Measurements from ENCODE around the gene C11orf98. TPM values are rescaled to one million over a fixed set of nuclear protein-coding genes. Genes with fewer than 3 reads are reported as not detected.

The C11orf98 gene
- total and polyA plus RNA-seq, 2 of the 13 experiments (the other 11 are each of a cell fraction or from before 2014, with no cell fraction given), result 30.4 to 91.8 TPM

DNA sequence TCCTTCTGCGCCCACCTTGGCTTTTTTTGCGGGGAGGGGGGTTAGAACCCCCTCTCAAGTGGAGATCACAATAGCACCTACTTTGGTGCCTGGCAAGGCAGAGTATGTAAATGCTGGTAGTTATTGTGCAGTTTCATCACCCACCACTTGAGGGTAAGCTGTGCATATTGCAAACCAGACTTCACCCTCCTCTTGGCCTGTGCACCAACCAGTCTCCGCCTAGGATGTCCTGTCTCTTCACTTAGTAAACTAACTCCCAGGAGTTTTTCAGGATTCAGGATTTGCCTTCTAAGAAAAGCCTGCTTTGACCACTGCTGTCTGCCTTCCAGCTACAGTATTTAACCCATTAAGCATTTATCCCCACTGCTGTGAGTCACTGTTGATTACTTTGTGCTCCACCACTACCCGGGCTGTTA, 15.8 kb upstream of the C11orf98 start (continued):
- 0 out of 2 replicates have a peak, but pooled peaks have one; percentile 34 for TF ChIP-seq PHF8 (CRISPR knock-in tag; IDR thresholded peaks at IDR 0.05)
- TF ChIP-seq NKX3-1 (CRISPR knock-in tag; IDR thresholded peaks at IDR 0.05), result no peak
- TF ChIP-seq ZNF282 (IDR thresholded peaks at IDR 0.05; ENCODE audit: partially characterized antibody), result no peak
- no peak for TF ChIP-seq NFKBIZ (CRISPR knock-in tag; IDR thresholded peaks at IDR 0.05)
- TF ChIP-seq TBP (CRISPR knock-in tag; IDR thresholded peaks at IDR 0.05), result no peak
- no peak for TF ChIP-seq ZFYVE20 (CRISPR knock-in tag; IDR thresholded peaks at IDR 0.05; ENCODE audit: borderline replicate concordance, low read depth)
- TF ChIP-seq ZNF589 (CRISPR knock-in tag; conservative IDR thresholded peaks at IDR 0.05), result no peak
- peak; percentile 49 for TF ChIP-seq POLR2AphosphoS5 (IDR thresholded peaks at IDR 0.05; ENCODE audit: low read depth, low read length)
- peak; percentile 23; the same call in 1 of the 2 replicates for TF ChIP-seq SALL1 (CRISPR knock-in tag; IDR thresholded peaks at IDR 0.05)
- peak; percentile 49 for TF ChIP-seq XRCC5 (optimal IDR thresholded peaks at IDR 0.05; ENCODE audit: low read length)
- TF ChIP-seq, protein P1, sequence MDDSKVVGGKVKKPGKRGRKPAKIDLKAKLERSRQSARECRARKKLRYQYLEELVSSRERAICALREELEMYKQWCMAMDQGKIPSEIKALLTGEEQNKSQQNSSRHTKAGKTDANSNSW (CRISPR knock-in tag; IDR thresholded peaks at IDR 0.05; ENCODE audit: borderline replicate concordance), result no peak
- 0 out of 2 replicates have a peak, but pooled peaks have one; percentile 20 for TF ChIP-seq ZNF232 (CRISPR knock-in tag; IDR thresholded peaks at IDR 0.05; ENCODE audit: borderline replicate concordance)
- peak; percentile 42; the same call in 1 of the 2 replicates for TF ChIP-seq CEBPB (IDR thresholded peaks at IDR 0.05; ENCODE audit: borderline replicate concordance, low read depth, low read length)
- TF ChIP-seq, protein P2, sequence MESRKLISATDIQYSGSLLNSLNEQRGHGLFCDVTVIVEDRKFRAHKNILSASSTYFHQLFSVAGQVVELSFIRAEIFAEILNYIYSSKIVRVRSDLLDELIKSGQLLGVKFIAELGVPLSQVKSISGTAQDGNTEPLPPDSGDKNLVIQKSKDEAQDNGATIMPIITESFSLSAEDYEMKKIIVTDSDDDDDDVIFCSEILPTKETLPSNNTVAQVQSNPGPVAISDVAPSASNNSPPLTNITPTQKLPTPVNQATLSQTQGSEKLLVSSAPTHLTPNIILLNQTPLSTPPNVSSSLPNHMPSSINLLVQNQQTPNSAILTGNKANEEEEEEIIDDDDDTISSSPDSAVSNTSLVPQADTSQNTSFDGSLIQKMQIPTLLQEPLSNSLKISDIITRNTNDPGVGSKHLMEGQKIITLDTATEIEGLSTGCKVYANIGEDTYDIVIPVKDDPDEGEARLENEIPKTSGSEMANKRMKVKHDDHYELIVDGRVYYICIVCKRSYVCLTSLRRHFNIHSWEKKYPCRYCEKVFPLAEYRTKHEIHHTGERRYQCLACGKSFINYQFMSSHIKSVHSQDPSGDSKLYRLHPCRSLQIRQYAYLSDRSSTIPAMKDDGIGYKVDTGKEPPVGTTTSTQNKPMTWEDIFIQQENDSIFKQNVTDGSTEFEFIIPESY (CRISPR knock-in tag; IDR thresholded peaks at IDR 0.05), result 0 out of 2 replicates have a peak, but pooled peaks have one; percentile 35
- no peak for TF ChIP-seq NFYC (CRISPR knock-in tag; IDR thresholded peaks at IDR 0.05)
- peak; percentile 51; the same call in 1 of the 2 replicates for TF ChIP-seq ZFX (CRISPR knock-in tag; IDR thresholded peaks at IDR 0.05; ENCODE audit: low read depth)
- peak; percentile 21; the same call in 1 of the 2 replicates for TF ChIP-seq GATAD2A (CRISPR knock-in tag; IDR thresholded peaks at IDR 0.05)

Measured in HepG2 (cell line).